HEK293 (cell line): ENCODE results near the gene GSC.
A peak's percentile ranks its signal among the peaks of the same experiment; 100 is the strongest.

Experiments used
- CTCF ChIA-PET: fragments of 350-600 bp; formaldehyde crosslinking; extraction: SDS; loops from one replicate; lab custom pipeline; 2021; ENCODE audit warnings: antibody characterized with exemption; lab: Yijun Ruan, JAX
- POLR2A ChIA-PET: fragments of 300-600 bp; formaldehyde crosslinking; extraction: SDS; loops from one replicate; lab custom pipeline; 2020; ENCODE audit warnings: antibody characterized with exemption, inconsistent platforms; lab: Yijun Ruan, JAX
- H3K27ac ChIP-seq: fragments of 200-500 bp; sonication (Bioruptor generic); 2 replicates; pipeline ENCODE4 v1.5.1; 2014; ENCODE audit warnings: low read depth, low read length, control low read depth, inconsistent platforms; ENCODE audit errors: extremely low read depth
- H3K36me3 ChIP-seq, 2 experiments: fragments of 200-500 bp in 1 of 2; sonication (Bioruptor generic) in 1 of 2; 1 replicate in 1 of 2; 2 replicates in 1 of 2; pipeline ENCODE4 v1.5.1; 2014 to 2017; ENCODE audit warnings: inconsistent platforms in 2 of 2, low read length in 2 of 2; ENCODE audit not compliant: control insufficient read depth in 2 of 2, insufficient read depth in 1 of 2
- H3K4me1 ChIP-seq: fragments of 200-500 bp; sonication (Bioruptor generic); 2 replicates; pipeline ENCODE4 v1.5.1; 2014; ENCODE audit warnings: mild to moderate bottlenecking, low read length, inconsistent platforms; ENCODE audit not compliant: control insufficient read depth, insufficient read depth
- H3K4me3 ChIP-seq: 2 replicates; pipeline ENCODE4 v1.5.1; 2011; ENCODE audit warnings: low read depth, mild to moderate bottlenecking, control low read depth, low read length, moderate library complexity
- H3K9me3 ChIP-seq: fragments of 200-500 bp; sonication (Bioruptor generic); 2 replicates; pipeline ENCODE4 v1.5.1; 2014; ENCODE audit warnings: low read depth, low read length, inconsistent platforms; ENCODE audit not compliant: control insufficient read depth, insufficient read depth
- GLI4 ChIP-seq: fragments of 450-650 bp; formaldehyde crosslinking; IDR thresholded peaks from 2 replicates; pipeline ENCODE4 v1.5.1; 2016; ENCODE audit warnings: missing biosample characterization, missing genetic modification characterization
- OSR2 ChIP-seq: fragments of 450-650 bp; formaldehyde crosslinking; IDR thresholded peaks from 2 replicates; pipeline ENCODE4 v1.5.1; 2016; ENCODE audit warnings: missing biosample characterization, missing genetic modification characterization
- SCRT2 ChIP-seq: fragments of 450-650 bp; formaldehyde crosslinking; IDR thresholded peaks from 2 replicates; pipeline ENCODE4 v1.5.1; 2016; ENCODE audit warnings: missing biosample characterization, missing genetic modification characterization
- SP2 ChIP-seq: fragments of 450-650 bp; formaldehyde crosslinking; IDR thresholded peaks from 2 replicates; pipeline ENCODE4 v1.5.1; 2016; ENCODE audit warnings: missing biosample characterization, missing genetic modification characterization
- TSHZ1 ChIP-seq: fragments of 450-650 bp; formaldehyde crosslinking; IDR thresholded peaks from 2 replicates; pipeline ENCODE4 v1.5.1; 2016; ENCODE audit warnings: missing biosample characterization, missing genetic modification characterization, borderline replicate concordance
- ZFP37 ChIP-seq: fragments of 450-650 bp; formaldehyde crosslinking; IDR thresholded peaks from 2 replicates; pipeline ENCODE4 v1.5.1; 2016; ENCODE audit warnings: missing biosample characterization, missing genetic modification characterization
- ZNF121 ChIP-seq: fragments of 450-650 bp; formaldehyde crosslinking; IDR thresholded peaks from 2 replicates; pipeline ENCODE4 v1.5.1; 2016; ENCODE audit warnings: missing biosample characterization, missing genetic modification characterization
- ZNF202 ChIP-seq: fragments of 450-650 bp; formaldehyde crosslinking; IDR thresholded peaks from 2 replicates; pipeline ENCODE4 v1.5.1; 2016; ENCODE audit warnings: missing biosample characterization, missing genetic modification characterization, borderline replicate concordance
- ZNF23 ChIP-seq: fragments of 450-650 bp; formaldehyde crosslinking; IDR thresholded peaks from 2 replicates; pipeline ENCODE4 v1.5.1; 2016; ENCODE audit warnings: missing biosample characterization, missing genetic modification characterization, borderline replicate concordance
- ZNF335 ChIP-seq: fragments of 450-650 bp; formaldehyde crosslinking; conservative IDR thresholded peaks from 2 replicates; pipeline ENCODE4 v1.5.1; 2016; ENCODE audit warnings: missing biosample characterization, missing genetic modification characterization
- ZNF518A ChIP-seq: fragments of 450-650 bp; formaldehyde crosslinking; conservative IDR thresholded peaks from 2 replicates; pipeline ENCODE4 v1.5.1; 2016; ENCODE audit warnings: low read depth, missing biosample characterization, missing genetic modification characterization
- ZNF654 ChIP-seq: fragments of 450-650 bp; formaldehyde crosslinking; IDR thresholded peaks from 2 replicates; pipeline ENCODE4 v1.5.1; 2016; ENCODE audit warnings: low read depth, missing biosample characterization, missing genetic modification characterization
- ZSCAN18 ChIP-seq: fragments of 450-650 bp; formaldehyde crosslinking; IDR thresholded peaks from 2 replicates; pipeline ENCODE4 v1.5.1; 2016; ENCODE audit warnings: missing biosample characterization, missing genetic modification characterization
- TF ChIP-seq, protein P1 (sequence below): IDR thresholded peaks from 2 replicates; pipeline ENCODE4 v1.6.1; 2011; ENCODE audit warnings: mild to moderate bottlenecking, low read depth, low read length, borderline replicate concordance
- TF ChIP-seq, protein P2 (sequence below): fragments of 450-650 bp; formaldehyde crosslinking; IDR thresholded peaks from 2 replicates; pipeline ENCODE4 v1.5.1; 2017; ENCODE audit warnings: missing biosample characterization, missing genetic modification characterization
- TF ChIP-seq, protein P3 (sequence below): fragments of 450-650 bp; formaldehyde crosslinking; IDR thresholded peaks from 2 replicates; pipeline ENCODE4 v1.5.1; 2016; ENCODE audit warnings: missing biosample characterization, missing genetic modification characterization
- TF ChIP-seq, protein P4 (sequence below): fragments of 450-650 bp; formaldehyde crosslinking; IDR thresholded peaks from 2 replicates; pipeline ENCODE4 v1.5.1; 2016; ENCODE audit warnings: missing biosample characterization, missing genetic modification characterization

The GSC gene

DNA sequence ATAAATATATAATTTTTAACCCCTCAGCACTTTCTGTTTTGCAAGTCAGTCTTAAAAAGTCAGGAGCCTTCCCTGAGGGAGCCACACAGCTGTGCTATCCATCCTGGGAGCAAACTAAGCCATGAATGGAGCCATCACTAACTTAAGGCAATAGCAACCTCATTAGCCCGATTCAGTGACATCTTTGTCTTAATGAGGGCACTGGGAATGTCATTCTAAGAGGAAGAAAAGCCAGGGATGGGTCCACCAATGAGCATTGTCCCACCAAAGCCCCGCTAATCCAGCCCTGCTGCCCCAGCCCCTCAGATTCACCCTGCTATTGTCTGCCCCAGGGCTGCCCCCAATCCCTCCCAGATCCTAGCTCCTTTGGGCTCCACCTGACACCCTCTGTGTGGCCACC is 19.5 kb downstream of the GSC start (continued):
- no peak for TF ChIP-seq ZNF518A (tag by site-specific recombination)
- TF ChIP-seq, protein P1, sequence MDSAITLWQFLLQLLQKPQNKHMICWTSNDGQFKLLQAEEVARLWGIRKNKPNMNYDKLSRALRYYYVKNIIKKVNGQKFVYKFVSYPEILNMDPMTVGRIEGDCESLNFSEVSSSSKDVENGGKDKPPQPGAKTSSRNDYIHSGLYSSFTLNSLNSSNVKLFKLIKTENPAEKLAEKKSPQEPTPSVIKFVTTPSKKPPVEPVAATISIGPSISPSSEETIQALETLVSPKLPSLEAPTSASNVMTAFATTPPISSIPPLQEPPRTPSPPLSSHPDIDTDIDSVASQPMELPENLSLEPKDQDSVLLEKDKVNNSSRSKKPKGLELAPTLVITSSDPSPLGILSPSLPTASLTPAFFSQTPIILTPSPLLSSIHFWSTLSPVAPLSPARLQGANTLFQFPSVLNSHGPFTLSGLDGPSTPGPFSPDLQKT = no peak
- no peak for TF ChIP-seq OSR2
- no peak for TF ChIP-seq ZNF121 (tag by site-specific recombination)
- TF ChIP-seq TSHZ1 (tag by site-specific recombination) = no peak
- TF ChIP-seq, protein P2, sequence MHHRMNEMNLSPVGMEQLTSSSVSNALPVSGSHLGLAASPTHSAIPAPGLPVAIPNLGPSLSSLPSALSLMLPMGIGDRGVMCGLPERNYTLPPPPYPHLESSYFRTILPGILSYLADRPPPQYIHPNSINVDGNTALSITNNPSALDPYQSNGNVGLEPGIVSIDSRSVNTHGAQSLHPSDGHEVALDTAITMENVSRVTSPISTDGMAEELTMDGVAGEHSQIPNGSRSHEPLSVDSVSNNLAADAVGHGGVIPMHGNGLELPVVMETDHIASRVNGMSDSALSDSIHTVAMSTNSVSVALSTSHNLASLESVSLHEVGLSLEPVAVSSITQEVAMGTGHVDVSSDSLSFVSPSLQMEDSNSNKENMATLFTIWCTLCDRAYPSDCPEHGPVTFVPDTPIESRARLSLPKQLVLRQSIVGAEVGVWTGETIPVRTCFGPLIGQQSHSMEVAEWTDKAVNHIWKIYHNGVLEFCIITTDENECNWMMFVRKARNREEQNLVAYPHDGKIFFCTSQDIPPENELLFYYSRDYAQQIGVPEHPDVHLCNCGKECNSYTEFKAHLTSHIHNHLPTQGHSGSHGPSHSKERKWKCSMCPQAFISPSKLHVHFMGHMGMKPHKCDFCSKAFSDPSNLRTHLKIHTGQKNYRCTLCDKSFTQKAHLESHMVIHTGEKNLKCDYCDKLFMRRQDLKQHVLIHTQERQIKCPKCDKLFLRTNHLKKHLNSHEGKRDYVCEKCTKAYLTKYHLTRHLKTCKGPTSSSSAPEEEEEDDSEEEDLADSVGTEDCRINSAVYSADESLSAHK = no peak
- no peak for TF ChIP-seq ZSCAN18 (tag by site-specific recombination)

GRCh38 chr14:94748667-94749347 is 21.1 kb downstream of the GSC start:
- no peak overlapping the region for H3K27ac ChIP-seq
- H3K9me3 ChIP-seq = no peaks in the 10 kb centered on the region
- H3K36me3 ChIP-seq = no peaks in the 10 kb centered on the region
- ChIA-PET POLR2A (no interaction called here), CTCF (interaction anchor here (0.5 to 3.3 kb wide), 20 partner anchors 9 to 1950 kb away, joined by 3 to 33 read pairs (median 4); no protein-coding TSS in a partner anchor)
- no peaks in the 10 kb centered on the region for H3K4me1 ChIP-seq
- no peak overlapping the region for H3K4me3 ChIP-seq
- TF ChIP-seq ZNF23 (tag by site-specific recombination) (no peak), ZNF202 (tag by site-specific recombination) (no peak), ZNF335 (peak; percentile 61; the same call in 1 of the 2 replicates), ZFP37 (tag by site-specific recombination) (no peak), ZNF654 (tag by site-specific recombination) (peak; percentile 38), SP2 (tag by site-specific recombination) (no peak), SCRT2 (peak; percentile 45; the same call in 1 of the 2 replicates), GLI4 (tag by site-specific recombination) (no peak)
- TF ChIP-seq, protein P3, sequence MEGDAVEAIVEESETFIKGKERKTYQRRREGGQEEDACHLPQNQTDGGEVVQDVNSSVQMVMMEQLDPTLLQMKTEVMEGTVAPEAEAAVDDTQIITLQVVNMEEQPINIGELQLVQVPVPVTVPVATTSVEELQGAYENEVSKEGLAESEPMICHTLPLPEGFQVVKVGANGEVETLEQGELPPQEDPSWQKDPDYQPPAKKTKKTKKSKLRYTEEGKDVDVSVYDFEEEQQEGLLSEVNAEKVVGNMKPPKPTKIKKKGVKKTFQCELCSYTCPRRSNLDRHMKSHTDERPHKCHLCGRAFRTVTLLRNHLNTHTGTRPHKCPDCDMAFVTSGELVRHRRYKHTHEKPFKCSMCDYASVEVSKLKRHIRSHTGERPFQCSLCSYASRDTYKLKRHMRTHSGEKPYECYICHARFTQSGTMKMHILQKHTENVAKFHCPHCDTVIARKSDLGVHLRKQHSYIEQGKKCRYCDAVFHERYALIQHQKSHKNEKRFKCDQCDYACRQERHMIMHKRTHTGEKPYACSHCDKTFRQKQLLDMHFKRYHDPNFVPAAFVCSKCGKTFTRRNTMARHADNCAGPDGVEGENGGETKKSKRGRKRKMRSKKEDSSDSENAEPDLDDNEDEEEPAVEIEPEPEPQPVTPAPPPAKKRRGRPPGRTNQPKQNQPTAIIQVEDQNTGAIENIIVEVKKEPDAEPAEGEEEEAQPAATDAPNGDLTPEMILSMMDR (tag by site-specific recombination) = peak; percentile 88
- TF ChIP-seq, protein P4, sequence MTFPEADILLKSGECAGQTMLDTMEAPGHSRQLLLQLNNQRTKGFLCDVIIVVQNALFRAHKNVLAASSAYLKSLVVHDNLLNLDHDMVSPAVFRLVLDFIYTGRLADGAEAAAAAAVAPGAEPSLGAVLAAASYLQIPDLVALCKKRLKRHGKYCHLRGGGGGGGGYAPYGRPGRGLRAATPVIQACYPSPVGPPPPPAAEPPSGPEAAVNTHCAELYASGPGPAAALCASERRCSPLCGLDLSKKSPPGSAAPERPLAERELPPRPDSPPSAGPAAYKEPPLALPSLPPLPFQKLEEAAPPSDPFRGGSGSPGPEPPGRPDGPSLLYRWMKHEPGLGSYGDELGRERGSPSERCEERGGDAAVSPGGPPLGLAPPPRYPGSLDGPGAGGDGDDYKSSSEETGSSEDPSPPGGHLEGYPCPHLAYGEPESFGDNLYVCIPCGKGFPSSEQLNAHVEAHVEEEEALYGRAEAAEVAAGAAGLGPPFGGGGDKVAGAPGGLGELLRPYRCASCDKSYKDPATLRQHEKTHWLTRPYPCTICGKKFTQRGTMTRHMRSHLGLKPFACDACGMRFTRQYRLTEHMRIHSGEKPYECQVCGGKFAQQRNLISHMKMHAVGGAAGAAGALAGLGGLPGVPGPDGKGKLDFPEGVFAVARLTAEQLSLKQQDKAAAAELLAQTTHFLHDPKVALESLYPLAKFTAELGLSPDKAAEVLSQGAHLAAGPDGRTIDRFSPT (tag by site-specific recombination) = peak; percentile 59; the same call in 1 of the 2 replicates
